GM12872 (cell line): ENCODE measurements around the gene FHOD3.

ENCODE experiments used
- CTCF ChIP-seq: IDR thresholded peaks from 3 replicates; pipeline ENCODE4 v1.5.1; 2011; ENCODE audit warnings: low read depth, mild to moderate bottlenecking, low read length, moderate library complexity; ENCODE audit not compliant: insufficient read depth

Gene FHOD3

DNA sequence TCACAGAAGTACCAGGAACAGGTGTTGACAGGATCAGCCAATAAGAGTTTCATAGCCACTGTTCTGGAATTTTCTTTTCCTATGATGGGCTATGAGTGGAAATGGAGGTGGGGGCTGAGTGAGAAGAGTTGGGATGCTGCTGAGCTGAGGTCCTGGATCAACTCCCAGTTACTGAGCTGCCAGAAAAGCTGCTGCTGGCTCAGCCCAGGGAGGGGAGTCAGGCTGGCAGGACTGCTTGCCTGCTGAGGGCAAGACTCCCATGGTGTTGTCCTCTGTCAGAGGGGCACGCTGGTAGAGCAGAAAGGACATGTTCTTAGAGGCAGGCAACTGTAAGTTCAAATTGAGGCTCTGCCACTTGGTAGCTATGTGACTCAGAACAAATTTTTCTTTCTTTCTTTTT lies 519.5 kb downstream of the FHOD3 start:
- TF ChIP-seq CTCF = no peak

DNA sequence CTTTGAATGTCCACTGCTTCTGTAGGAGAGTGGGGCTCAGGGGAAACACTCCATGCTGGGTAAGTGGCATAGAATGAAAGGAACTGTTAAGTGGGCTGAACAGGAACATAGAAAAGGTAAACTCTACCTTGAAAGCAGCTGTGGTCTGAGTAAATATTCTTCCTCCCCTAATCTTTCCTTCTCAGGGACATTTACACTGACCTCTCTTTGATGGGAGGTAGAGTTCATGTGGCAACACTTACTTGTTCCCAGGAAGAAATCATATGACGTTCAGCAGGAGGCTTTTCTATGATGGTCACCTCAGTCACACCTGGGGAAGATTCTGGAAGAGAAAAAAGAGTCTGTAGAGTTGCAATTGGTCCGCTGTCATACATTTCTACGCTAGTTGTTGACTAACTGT lies 521.1 kb downstream of the FHOD3 start:
- TF ChIP-seq CTCF = no peak

DNA sequence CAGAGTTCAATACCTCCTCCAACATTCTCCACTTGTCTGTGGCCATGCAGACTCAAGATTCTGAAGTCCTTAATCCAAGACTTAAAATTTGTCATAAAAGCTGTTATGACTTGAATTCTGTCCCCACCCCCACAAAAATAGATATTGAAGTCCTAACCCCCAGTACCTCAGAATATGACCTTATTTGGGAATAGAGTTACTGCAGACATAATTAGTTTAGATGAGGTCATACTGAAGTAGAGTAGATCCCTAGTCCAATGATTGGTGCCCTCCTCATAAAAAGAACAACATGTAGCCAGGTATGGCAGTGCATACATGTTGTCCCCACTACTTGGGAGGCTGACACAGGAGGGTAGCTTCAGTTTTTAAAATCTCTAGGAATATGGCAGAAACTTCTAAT lies 522.1 kb downstream of the FHOD3 start:
- TF ChIP-seq CTCF = no peak

DNA sequence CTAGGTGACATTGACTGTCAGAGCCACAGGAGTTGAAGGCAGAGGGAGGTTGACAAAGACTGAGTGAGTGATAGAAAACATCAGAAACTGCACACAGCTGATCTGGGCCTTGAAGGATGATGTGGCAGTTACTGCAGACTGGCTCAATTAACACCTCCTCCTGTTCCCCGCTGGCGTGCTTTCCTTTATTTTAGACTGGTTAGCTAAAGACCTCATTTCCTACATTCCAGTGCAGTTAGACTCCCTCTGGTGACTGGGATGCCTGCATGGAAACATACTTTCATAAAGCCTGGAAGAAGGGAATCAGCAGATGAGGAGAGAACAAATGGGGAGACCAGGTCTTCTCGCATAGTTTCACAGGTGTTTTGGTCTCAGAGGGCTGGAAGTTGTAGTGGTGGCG lies 524.2 kb downstream of the FHOD3 start:
- no peak for TF ChIP-seq CTCF

- TF ChIP-seq CTCF = no peak
These were observed 528.0 kb downstream of the FHOD3 start for GRCh38 chr18:36825526-36825925.

GRCh38 chr18:36826556-36826955 lies 529.0 kb downstream of the FHOD3 start:
- no peak for TF ChIP-seq CTCF

DNA sequence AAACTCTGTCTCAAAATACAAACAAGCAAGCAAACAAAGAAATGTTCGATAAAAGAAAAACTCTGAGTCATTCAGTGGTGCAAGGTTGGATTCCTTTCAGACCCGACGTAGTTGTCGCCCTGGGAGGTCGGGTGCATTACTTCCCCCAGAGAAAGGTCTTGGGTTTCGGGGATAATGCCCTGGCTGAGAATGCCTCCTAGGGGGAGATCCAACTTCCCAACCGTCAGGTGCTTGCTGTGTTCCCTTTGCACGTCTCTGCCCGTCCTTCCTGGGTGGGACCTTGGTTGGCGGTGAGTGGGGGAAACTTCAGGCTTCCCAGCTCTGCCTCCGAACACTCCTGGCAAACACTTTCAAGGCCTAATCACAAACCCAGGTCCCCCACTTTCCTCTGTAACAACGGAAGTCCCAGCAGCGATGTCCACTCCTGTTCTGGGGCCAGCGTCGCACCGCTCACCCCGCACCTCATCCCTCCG lies 530.7 kb downstream of the FHOD3 start:
- TF ChIP-seq CTCF = no peak
